HG03025 (cell line): ENCODE results near the gene ANAPC13.

Experiments used
- ATAC-seq: cut with Tn5 transposase; IDR thresholded peaks from one replicate; pipeline ENCODE4 v1.9.1; 2021; ENCODE audit warnings: mild to moderate bottlenecking, moderate library complexity; ENCODE audit not compliant: unreplicated experiment, low FRiP score

ANAPC13 gene

DNA sequence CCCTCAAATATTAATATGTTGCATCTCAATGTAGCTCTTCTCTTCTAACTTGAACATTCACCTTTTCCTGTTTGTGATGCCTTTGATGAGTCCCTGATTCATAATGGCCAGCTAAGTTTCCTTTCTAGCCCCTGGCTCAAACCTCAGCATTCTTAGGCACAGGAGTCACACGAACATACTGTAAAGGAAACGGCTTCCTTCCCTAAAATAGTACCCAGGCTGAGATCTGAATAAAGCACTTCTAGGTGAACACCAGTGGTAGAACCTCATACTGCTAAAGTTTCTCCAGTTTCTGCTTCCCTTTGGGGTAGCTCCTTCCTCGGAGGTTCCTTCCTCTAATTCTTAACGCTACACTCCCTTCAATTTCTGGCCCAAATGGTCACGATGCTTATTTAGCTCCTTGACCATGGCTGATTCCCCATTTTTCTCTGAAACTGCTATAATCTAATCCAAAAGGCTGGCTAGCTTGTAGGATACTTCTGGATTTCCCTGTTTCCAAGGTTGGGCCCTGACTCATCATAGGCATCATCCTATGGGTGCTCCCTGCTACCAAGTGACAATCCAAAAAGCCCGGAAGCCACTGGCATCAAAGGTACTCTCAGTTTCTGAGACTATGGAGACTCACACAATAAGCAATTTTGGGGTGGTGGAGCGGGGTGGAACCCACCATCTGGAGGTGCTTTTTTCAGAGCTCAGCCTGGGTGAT lies 2.4 kb downstream of the ANAPC13 start:
- ATAC-seq, result no peak

DNA sequence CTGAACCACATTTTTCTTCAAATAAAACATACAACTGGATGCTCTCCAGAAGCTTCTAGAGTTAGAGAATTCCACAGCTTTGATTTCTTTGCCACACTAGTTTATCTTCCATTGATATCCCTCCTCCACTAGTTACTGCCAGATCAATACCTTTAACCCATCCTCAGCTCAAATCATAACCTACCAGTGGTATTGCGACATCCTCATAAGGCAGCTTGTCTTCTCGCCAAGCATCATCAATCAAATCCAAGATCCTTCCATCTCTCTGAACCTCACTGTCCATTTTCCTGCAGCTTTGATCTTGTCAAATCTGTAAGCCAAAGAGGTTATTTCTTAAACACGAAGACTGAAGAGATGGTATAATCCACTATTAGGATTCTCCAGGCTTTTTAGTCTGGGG lies 3.2 kb downstream of the ANAPC13 start:
- ATAC-seq, result no peak

DNA sequence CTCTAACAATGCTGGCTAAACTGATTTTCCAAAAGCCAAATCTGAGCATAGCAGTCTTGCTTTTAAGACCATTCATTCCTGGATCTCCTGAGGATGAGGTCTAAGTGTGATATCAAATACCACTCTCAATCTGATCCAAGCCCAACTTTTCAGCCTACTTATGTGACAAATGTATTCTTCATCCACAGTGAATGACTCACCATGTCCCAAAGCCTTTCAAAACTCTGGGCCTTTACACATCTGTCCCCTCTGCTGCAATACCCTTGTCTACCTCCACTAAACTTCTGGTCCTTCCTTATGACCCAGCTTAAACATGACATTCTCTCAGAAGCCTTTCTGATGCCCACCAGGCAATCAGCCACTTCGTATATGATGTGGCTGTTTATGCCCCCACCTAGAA lies 4.6 kb downstream of the ANAPC13 start:
- ATAC-seq, result no peak

DNA sequence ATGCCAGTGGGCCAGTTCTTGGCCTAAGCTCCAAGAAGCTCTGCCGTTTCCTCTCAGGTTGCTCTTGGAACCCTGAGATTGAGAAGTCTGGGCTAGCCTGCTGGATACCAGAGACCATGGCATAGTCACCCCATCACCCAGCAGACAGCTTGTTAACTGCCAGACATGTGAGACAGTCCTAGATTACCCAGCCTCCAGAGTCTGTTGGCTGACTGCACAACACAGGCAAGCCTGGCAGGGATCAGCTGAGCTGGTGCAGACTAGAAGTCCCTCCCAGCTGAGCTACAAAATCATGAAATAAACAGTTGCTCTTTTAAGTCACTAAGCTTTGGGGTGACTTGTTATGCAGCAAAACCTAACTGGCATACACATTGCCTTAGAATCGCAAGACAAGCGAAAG lies 5.2 kb downstream of the ANAPC13 start:
- no peak for ATAC-seq

DNA sequence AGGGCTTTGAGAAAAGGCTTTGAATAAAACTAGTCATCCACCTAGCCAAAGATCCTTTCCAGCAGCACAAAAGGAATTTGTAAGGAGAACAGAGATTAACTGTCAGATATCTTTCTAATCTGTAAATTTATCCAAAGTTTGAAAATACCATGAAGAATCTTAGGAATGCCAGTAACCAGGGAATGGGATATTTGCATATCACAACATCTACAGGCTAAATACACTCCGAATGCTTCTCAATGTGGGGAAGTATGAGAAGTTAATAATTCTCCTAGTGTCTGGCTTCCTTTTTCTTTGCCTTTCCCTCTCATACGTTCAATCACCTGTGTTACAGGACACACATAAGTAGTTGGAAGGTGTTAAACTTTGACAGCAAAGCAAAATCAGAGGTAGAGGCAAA lies 7.8 kb downstream of the ANAPC13 start:
- ATAC-seq, result no peak

DNA sequence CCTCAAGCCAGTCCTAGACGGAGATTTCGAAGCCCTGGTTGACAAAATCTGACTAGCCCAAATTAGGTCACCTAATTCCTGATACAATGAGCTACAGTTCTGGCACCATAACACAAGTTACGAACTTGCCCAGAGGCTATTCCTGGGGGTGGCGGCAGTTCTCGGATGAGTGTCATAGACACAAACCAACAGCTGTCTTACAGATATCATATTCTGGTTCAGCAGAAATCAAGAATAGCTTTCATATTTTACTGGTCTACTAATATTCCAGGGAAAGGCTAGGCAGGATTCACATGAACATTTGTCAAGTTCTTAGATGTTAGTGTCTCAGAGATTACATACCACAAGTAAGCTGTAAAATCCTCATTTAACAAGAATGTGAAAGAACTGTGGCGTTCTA lies 8.8 kb downstream of the ANAPC13 start:
- ATAC-seq, result no peak

DNA sequence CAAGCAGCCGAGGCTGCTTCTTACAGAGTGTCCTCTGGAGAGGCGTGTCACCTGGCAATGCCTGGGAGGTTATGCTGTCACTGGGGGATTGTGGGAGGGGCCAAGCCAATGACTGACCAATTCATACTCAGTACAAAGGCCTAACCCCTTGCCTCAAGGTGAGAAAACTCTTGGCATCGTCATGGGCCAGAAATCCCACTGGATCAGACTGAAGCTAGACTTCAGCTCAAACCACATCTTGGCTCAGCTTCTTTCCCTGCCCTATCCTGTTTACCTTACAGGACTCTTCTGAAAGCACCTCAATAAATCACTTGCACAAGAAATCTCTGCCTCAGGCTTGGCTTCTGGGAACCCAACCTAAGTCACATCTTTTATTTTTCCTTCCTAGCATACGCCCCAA lies 9.5 kb downstream of the ANAPC13 start:
- no peak for ATAC-seq

DNA sequence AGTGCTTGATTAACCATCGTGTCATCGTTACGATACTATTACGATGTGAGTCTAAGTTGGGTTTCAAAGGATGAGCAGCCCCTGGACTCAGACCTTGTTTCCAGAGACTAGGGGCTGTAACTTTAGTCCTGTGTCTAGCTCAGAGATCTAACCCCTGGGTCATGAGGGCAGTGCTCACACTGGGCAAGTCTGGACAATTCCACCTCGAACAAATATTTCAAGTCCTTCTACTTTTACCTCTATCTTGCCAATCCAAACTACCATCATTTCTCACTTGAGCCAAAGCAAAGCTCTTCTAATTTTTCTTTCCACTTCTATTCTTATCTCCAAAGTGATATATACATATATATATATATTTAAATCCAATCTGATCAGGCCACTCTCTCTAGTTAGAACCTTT lies 10.8 kb downstream of the ANAPC13 start:
- no peak for ATAC-seq

DNA sequence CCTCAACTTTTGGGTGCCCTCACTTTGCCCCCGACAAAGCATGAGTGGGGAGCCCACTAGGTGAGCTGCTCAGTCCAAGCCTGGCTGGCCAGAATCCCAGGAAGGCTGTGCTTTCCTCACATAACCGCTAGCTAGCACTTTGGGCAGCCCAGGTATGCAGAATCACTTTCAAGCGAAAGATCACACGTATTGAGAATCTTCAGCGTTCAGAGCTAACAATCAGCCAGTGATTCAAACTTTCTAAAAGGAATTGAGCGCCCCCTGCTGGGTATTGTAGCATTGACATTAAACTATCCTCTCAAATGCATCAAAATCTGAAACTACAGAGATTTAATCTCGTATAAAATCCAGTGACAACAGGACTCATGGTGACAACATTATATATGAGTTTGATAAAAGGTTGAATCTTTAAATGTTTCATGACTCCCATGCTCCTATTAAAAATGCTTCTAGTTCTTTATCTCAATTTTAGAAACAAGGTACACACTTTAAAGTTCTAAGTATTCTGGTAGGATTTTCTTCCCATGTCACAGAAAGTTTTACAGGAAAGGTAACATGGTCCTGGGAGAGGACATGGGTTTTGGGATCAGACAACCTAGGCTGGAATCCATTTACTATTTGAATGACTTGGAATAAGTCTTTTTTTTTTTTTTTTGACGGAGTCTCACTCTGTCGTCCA lies 11.8 kb downstream of the ANAPC13 start:
- no peak for ATAC-seq

DNA sequence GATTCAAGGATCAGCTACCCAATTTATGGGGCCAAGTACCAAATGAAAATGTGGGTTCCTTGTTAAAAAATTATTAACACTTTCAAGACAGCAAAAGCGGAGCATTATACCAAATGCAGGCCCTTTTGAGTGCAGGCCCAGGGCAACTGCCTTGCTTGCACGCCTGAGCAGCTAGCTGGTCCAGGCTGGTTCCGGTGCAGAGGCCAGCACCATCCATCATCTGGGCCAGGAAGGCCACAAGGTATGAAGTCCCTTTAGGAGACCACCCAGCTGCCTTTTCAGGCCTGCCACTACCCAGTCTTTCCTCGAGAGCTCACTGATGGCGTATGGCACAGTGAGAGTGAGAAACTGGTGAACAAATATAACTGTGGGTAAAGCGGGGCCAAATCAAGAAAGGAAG lies 13.0 kb downstream of the ANAPC13 start:
- ATAC-seq, result no peak

DNA sequence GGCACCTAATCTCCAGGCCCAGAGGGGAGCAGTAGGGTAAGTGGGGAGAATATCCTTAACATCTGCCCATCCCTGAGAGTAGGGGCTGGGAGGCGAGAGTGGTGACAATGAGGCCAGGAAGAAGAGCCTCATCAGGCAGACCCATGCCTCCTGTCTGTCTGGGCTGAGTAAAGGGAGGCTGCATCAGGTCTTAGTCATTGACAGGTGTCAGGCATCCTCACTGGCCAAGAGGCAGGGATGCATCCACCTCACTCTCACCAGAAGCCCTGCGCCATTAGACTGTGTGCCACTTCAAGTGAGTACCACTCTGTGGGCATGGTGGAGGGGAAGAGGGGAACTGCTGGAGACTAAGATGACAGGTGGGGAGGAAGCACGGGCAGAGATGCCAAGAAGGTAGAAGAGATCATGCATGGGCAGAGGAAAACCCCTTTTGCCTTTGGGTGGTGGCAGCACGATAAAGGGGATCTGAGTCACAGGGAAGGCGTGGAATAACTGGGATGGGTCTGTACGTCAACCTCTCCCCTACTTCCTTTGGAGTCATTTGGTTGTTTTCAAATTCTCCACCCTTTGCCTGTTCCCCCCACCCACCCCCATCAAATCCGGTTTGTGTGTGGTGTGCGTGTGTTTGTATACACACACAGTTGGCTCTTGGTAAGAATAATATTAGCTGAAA lies 14.1 kb downstream of the ANAPC13 start:
- ATAC-seq, result no peak

DNA sequence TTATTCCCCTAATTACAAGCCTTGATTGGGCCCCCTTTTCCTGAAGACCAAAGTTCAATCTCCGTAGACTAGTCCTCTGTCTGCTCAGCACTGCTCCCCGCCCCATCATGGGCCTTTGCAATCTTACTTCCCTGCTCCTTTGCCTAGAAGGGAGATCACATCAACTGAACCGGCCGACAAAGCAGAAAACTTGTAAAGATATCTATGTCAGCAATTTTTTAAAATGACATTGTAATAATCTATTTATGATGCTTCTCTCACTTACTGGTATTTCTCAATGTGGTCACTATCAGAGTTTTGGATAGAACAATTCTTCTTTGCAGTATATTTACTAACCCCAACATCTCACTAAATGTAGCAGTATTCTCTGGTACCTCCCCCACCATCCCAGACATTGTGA lies 17.3 kb downstream of the ANAPC13 start:
- no peak for ATAC-seq

DNA sequence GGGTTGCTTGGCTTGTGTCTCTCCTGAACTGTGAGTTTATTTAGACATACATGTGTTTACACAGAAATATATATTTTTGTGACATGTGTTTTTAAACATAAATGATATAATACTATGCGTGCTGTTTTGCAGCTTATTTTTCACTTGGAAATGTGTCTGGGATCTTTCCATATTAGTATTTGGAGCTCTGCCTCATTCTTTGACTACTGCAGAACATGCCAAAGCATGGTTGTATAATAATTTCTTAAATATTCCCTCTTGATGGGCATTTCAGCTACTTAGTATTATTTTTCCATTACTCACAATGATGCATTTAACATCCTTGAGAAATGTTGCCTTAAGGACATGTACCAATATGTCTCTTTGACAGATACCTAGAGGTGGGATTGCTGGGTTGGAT lies 19.5 kb downstream of the ANAPC13 start:
- ATAC-seq, result no peak

DNA sequence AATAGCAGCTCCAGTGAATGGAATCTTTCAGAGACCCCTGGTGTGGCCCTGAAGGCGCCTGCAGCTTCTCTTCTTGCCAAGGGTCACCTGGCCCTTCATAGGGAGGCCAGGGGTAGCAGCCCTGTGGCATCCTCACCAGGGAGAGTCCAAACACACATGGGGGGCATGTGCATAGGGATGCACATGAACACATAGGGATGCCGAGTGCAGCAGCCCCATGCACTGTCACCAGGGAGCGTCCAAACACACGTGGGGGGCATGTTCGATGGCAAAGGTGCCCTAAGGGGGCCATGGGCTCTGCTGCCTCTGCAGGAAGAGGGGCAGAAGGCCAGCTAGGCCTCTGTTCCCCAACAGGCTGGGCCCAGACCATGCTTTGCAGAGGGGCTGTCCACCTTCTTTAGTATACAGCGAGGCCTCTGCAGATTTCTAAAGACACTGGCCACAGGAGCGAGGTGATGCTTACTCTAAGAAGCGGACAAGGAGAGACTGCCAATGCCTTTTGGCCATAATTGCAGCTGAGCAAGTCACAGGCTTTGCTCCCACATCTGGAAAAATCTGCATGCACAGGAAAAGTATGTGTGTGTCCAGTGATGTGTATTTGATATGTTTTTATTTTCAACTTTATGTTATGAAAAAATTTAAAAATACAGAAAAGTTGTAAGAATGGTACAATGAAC lies 21.0 kb downstream of the ANAPC13 start:
- ATAC-seq, result no peak

DNA sequence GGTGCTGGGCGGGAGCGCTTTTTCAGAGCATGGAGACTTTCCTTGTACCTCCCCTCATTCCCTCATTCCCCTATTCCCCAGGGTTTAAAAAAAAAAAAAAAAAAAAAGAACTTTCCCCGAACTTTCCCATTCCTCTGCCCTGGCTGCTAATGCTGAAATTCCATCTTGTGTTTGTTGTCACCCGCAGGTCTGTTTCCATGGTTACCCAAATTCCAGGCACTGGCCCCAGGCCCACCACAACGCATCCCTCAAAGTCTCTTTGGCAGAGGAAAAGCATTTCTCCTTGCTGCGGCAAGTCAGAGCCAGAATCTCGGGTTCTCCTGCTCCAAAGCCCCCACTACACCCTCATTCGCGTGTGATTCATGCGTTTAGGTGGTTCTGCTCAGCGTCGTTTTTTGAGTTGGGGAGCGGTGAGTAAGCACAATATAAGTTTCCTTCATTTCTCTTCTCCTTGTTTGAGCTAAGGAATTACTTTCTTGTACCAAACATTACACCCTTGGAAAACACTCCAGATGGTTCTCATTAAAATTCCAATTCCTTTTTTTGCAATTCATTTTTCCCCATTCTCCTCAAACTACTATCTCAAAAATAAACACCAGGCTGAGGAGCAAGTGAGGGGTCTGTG lies 21.6 kb downstream of the ANAPC13 start:
- no peak for ATAC-seq

DNA sequence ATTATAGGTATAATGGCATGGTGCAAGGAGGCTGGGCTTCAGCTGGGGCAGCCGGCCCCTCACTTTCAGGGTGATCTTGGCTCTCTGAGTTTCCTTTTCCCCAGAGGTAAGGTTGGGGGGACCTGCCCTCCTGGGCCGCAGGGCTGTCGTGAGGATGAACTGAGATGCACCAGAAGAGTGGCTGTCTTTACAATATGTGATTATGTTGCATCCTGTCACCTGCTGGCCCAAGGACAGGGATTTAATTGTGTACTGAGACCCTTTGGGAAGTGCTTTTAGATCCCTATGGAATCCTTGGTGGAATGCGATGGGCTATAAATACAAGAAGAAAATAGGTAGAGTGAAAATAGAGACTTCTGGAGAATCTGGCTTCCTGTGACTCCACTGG lies 22.1 kb downstream of the ANAPC13 start:
- ATAC-seq, result no peak

DNA sequence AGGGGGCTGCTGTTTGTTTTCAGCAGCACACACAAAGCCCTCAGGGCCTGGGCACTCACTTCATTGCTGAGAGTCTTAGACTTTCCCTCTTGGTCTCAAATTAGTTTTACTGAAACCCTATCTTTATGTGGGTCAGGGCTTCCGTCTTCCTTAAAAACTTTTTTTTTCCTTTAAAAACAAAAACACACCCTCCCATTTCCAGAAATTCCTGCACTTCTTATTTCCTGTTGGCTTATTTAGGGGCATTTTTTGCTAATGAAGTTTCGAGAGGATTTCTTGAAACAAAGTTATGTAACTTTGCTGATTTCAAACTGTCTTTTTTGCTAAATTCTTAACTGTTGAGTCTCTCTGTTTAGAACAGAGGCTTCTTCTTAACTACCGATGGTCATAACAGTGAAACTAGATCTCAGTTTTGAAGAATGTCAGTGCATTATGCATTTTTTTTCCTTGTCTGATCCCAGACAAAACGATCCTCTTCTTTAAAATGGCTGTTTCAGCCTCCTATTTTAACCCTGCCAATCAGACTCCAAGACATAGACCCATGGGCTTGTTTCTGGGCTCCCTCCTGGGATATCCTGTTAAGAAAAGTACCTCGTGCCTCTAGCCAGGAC lies 23.3 kb downstream of the ANAPC13 start:
- no peak for ATAC-seq

DNA sequence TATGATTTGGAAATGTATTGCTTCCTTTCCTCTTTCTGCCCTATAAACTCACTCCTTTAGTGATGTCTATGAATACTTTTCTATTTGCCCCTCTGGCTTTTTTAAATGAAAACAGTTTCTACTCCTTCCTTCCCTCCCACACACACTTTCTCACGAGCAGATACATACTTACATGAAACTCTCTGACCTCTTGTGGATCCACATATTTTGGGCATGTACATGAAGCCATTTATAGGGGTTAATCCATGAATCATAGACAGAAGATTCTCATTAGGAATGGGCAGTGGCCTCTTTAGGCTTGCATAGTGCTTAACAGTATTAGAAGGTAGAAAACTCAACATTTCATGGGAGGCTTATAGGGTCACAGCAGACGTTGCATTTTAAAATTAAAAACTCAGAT lies 24.8 kb downstream of the ANAPC13 start:
- ATAC-seq, result no peak

DNA sequence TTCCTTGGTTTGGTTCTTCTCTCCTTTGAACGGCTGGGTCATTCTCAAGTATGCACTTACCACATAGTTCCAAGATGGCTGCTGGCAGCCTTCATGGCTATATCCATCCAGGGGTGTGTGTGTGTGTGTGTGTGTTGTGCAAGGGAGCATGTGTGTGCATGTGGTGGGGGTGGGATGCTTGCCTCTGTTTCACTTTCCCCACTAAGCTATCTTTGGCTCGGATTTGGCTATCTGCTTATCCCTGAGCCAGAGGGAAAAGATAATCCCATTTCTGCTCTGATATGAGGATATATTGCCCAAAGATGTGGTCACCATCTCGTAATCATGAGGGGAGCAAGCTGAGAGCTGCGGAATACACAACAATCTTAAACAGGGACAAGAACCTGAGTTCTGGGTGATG lies 26.2 kb downstream of the ANAPC13 start:
- ATAC-seq, result no peak

DNA sequence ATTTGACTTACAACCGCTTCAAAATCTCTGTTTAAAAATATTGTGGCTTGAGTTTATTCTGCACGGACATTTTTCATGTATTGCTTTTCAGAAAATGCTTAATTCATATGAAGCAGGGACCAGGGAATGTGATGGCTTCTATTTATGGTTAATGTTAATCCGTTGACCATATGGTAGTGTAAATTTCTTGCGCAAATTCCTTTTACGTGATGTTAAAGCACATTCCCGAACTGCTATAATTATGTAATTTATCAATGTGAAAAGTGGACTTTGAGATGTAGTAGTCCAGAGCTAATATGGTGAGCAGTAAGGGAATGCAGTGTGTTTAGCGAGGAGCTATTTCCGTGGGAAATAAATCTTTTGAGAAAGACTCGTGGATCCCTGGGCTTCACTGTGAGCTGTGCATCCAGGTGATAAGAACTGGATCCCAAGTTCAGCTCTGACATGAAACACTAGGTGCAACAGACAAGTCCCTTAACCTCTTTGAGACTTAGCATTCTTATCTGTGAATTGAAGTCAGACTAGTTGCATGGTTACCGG lies 27.3 kb downstream of the ANAPC13 start:
- no peak for ATAC-seq
